LHCN-M2 (cell line): Measurements from ENCODE around the gene PDE1A. TPM values are rescaled to one million over a fixed set of nuclear protein-coding genes. Genes with fewer than 3 reads are reported as not detected.

Experiments used
- DNase-seq: peaks from one replicate; pipeline ENCODE4 v3.0.0-alpha.2; 2012; ENCODE audit warnings: low read depth
- polyA plus RNA-seq: library from polyadenylated mRNA; unstranded; fragments of >200 nt; gene quantifications from one replicate; pipeline ENCODE4 v1.2.1, GENCODE V29; 2012; ENCODE audit warnings: missing spikeins
- total RNA-seq: library from RNA; depleted of rRNA; stranded (reverse); fragments of >200 nt; gene quantifications from 2 replicates; pipeline ENCODE4 v1.2.3, GENCODE V29; 2014; rRNA removed

PDE1A gene
- 3.1 and 3.5 TPM in 2 replicates for total RNA-seq
- polyA plus RNA-seq: 0.90 TPM

- DNase-seq: peak; percentile 18
These were observed at the start of gene PDE1A for GRCh38 chr2:182426918-182427240. TSS of gene PDE1A (minus strand) at chr2:182427036.

GRCh38 chr2:182473635-182474034 is 46.8 kb upstream of the PDE1A start:
- no peak for DNase-seq

GRCh38 chr2:182463760-182464159 is 36.9 kb upstream of the PDE1A start:
- no peak for DNase-seq

GRCh38 chr2:182456784-182457183 is 29.9 kb upstream of the PDE1A start:
- peak; percentile 19 for DNase-seq

- DNase-seq: no peak
These were observed 25.7 kb upstream of the PDE1A start for GRCh38 chr2:182452456-182452990.

- DNase-seq: no peak
These were observed 21.5 kb upstream of the PDE1A start for GRCh38 chr2:182448371-182448770.

GRCh38 chr2:182447863-182448262 is 21.0 kb upstream of the PDE1A start:
- DNase-seq: peak; percentile 60

- no peak for DNase-seq
These were observed 20.3 kb upstream of the PDE1A start for GRCh38 chr2:182447163-182447562.

- no peak for DNase-seq
These were observed 19.3 kb upstream of the PDE1A start for GRCh38 chr2:182446087-182446486.

GRCh38 chr2:182445391-182445965 is 18.6 kb upstream of the PDE1A start:
- DNase-seq: peak; percentile 38

GRCh38 chr2:182444806-182445205 is 18.0 kb upstream of the PDE1A start:
- DNase-seq: peak; percentile 80

- DNase-seq: no peak
These were observed 17.3 kb upstream of the PDE1A start for GRCh38 chr2:182444170-182444569.

- DNase-seq: no peak
These were observed 9.4 kb upstream of the PDE1A start for GRCh38 chr2:182436252-182436651.

GRCh38 chr2:182435754-182436153 is 8.9 kb upstream of the PDE1A start:
- no peak for DNase-seq

- DNase-seq: peak; percentile 19
These were observed 5.2 kb upstream of the PDE1A start for GRCh38 chr2:182432051-182432450.

- no peak for DNase-seq
These were observed 1.6 kb upstream of the PDE1A start for GRCh38 chr2:182428476-182428875.

- peak; percentile 11 for DNase-seq
These were observed 536 bp downstream of the PDE1A start for GRCh38 chr2:182426082-182426917.

- DNase-seq: no peak
These were observed 4.0 kb downstream of the PDE1A start for GRCh38 chr2:182422864-182423263.

- no peak for DNase-seq
These were observed 6.2 kb downstream of the PDE1A start for GRCh38 chr2:182420669-182421068.

- no peak for DNase-seq
These were observed 10.0 kb downstream of the PDE1A start for GRCh38 chr2:182416861-182417260.

GRCh38 chr2:182416191-182416590 is 10.6 kb downstream of the PDE1A start:
- no peak for DNase-seq

- no peak for DNase-seq
These were observed 11.1 kb downstream of the PDE1A start for GRCh38 chr2:182415771-182416170.

GRCh38 chr2:182412858-182413257 is 14.0 kb downstream of the PDE1A start:
- no peak for DNase-seq
